ENCODE measurements around the gene CADM4.
"Not testable (repeated sequence)": the region's sequence is repeated elsewhere in the genome, so short reads cannot be mapped to it uniquely, and the experiment has no call there.

Gene CADM4

GRCh38 chr19:43664018-43664417, 24.4 kb upstream of the CADM4 start:
- peak in 1 of 51 donors; percentile 4 for DNase-seq

- peak in 1 of 51 donors; percentile 3 for DNase-seq
Measured at GRCh38 chr19:43662487-43662886, 22.8 kb upstream of the CADM4 start.

GRCh38 chr19:43660971-43661360, 21.3 kb upstream of the CADM4 start:
- peak in 5 of 51 donors; percentile 5 to 12 (median 7) for DNase-seq

- DNase-seq, result no peak
Measured at GRCh38 chr19:43660301-43660970, 20.8 kb upstream of the CADM4 start.

GRCh38 chr19:43658494-43658893, 18.8 kb upstream of the CADM4 start:
- peak in 8 of 51 donors; percentile 14 to 50 (median 32) for DNase-seq

GRCh38 chr19:43658001-43658400, 18.4 kb upstream of the CADM4 start:
- DNase-seq, result no peak

GRCh38 chr19:43656436-43656835, 16.8 kb upstream of the CADM4 start:
- no peak for DNase-seq

- DNase-seq, result no peak
Measured at GRCh38 chr19:43652546-43652874, 12.9 kb upstream of the CADM4 start.

- DNase-seq, result peak in 42 of 51 donors; percentile 12 to 76 (median 44)
Measured at GRCh38 chr19:43651758-43652545, 12.3 kb upstream of the CADM4 start.

- DNase-seq, result not testable (repeated sequence)
Measured at GRCh38 chr19:43650276-43650675, 10.6 kb upstream of the CADM4 start.

- DNase-seq, result no peak
Measured at GRCh38 chr19:43649514-43649913, 9.9 kb upstream of the CADM4 start.

GRCh38 chr19:43648633-43649032, 9.0 kb upstream of the CADM4 start:
- DNase-seq, result no peak

GRCh38 chr19:43644181-43644580, 4.5 kb upstream of the CADM4 start:
- DNase-seq, result no peak

GRCh38 chr19:43643326-43643725, 3.7 kb upstream of the CADM4 start:
- no peak for DNase-seq

- no peak for DNase-seq
Measured at GRCh38 chr19:43642531-43642930, 2.9 kb upstream of the CADM4 start.

- no peak for DNase-seq
Measured at GRCh38 chr19:43641333-43641732, 1.7 kb upstream of the CADM4 start.

GRCh38 chr19:43640424-43640757, 741 bp upstream of the CADM4 start:
- DNase-seq, result no peak

GRCh38 chr19:43638995-43639518, 593 bp downstream of the CADM4 start:
- peak in 4 of 51 donors; percentile 31 to 36 (median 32) for DNase-seq

GRCh38 chr19:43638214-43638994, 1.2 kb downstream of the CADM4 start:
- peak in 9 of 51 donors; percentile 11 to 52 (median 22) for DNase-seq

GRCh38 chr19:43636121-43636683, 3.4 kb downstream of the CADM4 start:
- peak in 44 of 51 donors; percentile 14 to 84 (median 56) for DNase-seq

- DNase-seq, result peak in 7 of 51 donors; percentile 22 to 57 (median 43)
Measured at GRCh38 chr19:43635561-43635940, 4.1 kb downstream of the CADM4 start.
